ENCODE results near the gene NR2E1.

NR2E1 gene

DNA sequence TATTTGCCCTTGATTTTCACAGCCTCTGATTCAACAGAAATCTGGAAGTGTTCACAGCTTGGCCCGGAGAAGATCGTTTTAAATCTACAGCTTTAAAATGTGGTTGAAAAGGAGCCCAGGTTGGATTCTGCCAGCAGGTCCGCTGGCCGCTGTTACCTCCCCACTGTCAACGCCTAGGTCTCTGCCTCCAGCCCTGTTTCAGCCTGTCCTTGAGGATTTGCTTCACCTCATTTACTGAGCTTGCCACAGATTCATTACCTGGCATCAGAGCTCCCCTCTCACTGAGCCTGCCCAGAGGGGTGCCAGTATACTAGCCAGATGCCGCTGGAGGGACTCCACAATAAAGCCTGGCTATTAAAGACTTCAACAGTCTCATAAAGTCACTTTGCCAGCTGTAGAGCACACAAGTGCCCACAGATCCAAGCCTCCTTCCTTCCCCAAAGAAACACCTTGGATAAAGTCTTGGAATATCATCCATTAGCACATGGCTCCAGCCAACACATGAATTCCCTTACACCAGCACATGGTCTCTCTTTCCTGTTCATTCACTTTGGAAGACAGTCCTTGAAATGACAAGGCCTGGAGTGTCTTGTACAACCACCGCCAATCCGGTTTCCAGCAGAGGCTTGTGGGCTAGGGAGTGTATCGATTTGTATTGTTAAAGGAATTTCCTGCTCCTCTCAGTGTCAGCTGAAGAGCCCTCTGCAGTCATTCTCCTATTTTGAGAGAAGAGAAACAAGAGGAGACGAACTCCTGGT is 9.5 kb upstream of the NR2E1 start:
- H3K4me1 ChIP-seq: peaks cover 7 to 14% (median 12%) of the 10 kb centered on the region in 4 donors
- H3K4me3 ChIP-seq: no peak overlapping the region
- H3K9me3 ChIP-seq: no peaks in the 10 kb centered on the region
- H3K27ac ChIP-seq: no peak overlapping the region
- intact Hi-C loops (cut with DNase I; ENCODE audit: low total_unique reads): no loop called here
- no peaks in the 10 kb centered on the region for H3K36me3 ChIP-seq
- DNase-seq: no peak
- H3K27me3 ChIP-seq: peaks cover 3 to 80% of the 10 kb centered on the region in 2 donors
- TF ChIP-seq, protein P1, sequence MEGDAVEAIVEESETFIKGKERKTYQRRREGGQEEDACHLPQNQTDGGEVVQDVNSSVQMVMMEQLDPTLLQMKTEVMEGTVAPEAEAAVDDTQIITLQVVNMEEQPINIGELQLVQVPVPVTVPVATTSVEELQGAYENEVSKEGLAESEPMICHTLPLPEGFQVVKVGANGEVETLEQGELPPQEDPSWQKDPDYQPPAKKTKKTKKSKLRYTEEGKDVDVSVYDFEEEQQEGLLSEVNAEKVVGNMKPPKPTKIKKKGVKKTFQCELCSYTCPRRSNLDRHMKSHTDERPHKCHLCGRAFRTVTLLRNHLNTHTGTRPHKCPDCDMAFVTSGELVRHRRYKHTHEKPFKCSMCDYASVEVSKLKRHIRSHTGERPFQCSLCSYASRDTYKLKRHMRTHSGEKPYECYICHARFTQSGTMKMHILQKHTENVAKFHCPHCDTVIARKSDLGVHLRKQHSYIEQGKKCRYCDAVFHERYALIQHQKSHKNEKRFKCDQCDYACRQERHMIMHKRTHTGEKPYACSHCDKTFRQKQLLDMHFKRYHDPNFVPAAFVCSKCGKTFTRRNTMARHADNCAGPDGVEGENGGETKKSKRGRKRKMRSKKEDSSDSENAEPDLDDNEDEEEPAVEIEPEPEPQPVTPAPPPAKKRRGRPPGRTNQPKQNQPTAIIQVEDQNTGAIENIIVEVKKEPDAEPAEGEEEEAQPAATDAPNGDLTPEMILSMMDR (IDR thresholded peaks at IDR 0.05): no peak

DNA sequence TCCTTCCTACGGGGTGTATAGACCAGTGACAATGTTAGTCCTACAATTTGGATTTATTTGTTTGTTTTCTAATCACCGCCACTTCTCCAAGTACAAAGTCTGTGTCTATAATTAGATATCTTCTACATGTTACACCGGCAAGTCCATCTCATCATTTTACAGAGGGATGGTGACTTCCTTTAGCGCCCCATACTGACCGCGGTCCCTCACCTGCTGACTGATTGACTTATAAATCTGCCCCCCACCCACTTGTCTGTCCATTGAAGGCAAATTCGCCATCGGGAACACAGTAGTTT is 8.9 kb upstream of the NR2E1 start:
- no peaks in the 10 kb centered on the region for H3K9me3 ChIP-seq
- intact Hi-C loops (cut with DNase I; ENCODE audit: low total_unique reads): no loop called here
- peaks cover 3 to 80% of the 10 kb centered on the region in 2 donors for H3K27me3 ChIP-seq
- TF ChIP-seq, protein P1 (IDR thresholded peaks at IDR 0.05): no peak
- H3K4me1 ChIP-seq: peaks cover 7 to 14% (median 12%) of the 10 kb centered on the region in 4 donors
- H3K36me3 ChIP-seq: no peaks in the 10 kb centered on the region
- no peak overlapping the region for H3K27ac ChIP-seq
- no peak overlapping the region for H3K4me3 ChIP-seq
- DNase-seq: no peak

DNA sequence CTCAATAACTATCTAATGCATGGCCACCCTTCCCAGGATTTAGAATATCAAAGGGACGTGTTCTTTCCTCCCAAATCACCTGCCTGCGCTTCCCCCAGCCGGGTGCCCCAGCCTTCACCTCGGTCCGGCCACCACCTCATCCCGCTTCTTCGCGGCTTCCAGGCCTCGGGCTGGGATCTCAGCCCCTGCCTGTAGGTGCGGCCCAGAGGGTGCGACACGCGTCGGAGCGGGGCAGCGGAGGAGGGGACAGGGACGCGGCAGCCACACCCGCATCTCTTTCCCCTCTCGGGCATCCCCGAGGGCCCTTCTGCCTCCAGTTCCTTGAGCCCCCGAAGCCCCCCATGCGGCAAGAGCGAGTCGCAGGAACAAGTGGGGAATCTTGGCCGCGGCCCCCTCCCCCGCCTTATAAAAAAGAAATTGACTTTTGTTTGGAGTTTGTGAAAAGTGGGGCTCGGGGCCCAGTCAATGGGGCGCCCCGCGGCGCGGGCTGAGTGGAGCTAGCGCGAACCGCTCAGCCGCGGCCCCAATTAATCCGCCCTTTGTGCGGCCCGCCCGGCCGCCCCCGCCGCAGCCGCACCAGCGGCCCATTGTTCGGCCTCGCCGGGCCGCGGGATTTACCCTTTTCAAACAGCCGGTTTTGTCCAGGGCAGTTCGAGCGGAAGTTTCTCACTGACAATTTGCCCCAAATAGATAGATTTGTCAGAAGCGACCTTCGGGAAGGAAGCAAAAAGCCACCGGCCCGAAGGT is 8.4 kb upstream of the NR2E1 start:
- no peak for DNase-seq
- no peaks in the 10 kb centered on the region for H3K36me3 ChIP-seq
- intact Hi-C loops (cut with DNase I; ENCODE audit: low total_unique reads): no loop called here
- TF ChIP-seq, protein P1 (IDR thresholded peaks at IDR 0.05): no peak
- H3K4me3 ChIP-seq: peak overlapping the region; percentile 2 to 19
- peaks cover 3 to 83% of the 10 kb centered on the region in 2 donors for H3K27me3 ChIP-seq
- peaks cover 7 to 14% (median 12%) of the 10 kb centered on the region in 4 donors for H3K4me1 ChIP-seq
- no peak overlapping the region for H3K27ac ChIP-seq
- H3K9me3 ChIP-seq: no peaks in the 10 kb centered on the region

DNA sequence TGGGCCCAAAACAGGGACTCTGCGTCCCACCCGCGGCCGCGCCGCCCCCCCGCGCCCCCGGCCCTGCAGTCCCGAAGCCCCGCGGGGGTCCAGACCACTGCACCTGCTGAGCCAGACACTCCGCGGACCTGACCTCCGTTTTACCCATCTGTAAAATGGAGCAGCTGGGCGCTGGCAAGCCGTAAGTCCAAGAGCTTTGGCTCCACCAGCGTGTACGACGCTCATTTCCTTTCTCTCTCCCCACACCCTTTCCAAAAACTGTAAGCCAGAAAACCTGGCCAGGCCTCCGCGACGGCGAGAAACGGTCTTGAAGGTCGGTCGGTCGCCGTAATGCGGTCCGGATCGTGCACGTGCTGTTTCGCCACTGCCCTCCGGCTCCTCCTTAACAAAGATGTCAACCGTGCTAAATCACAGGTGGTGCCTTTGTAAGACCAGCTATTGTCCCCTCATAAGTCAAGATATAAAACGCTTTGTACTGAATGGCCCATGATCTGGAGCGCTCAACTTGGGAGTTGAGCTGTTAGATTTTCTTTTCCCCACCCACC is 7.8 kb upstream of the NR2E1 start:
- H3K27ac ChIP-seq: no peak overlapping the region
- no peaks in the 10 kb centered on the region for H3K36me3 ChIP-seq
- no peaks in the 10 kb centered on the region for H3K9me3 ChIP-seq
- peaks cover 3 to 90% of the 10 kb centered on the region in 2 donors for H3K27me3 ChIP-seq
- peak overlapping the region; percentile 2 to 19 for H3K4me3 ChIP-seq
- TF ChIP-seq, protein P1 (IDR thresholded peaks at IDR 0.05): no peak
- peaks cover 7 to 14% (median 12%) of the 10 kb centered on the region in 4 donors for H3K4me1 ChIP-seq
- DNase-seq: no peak
- intact Hi-C loops (cut with DNase I; ENCODE audit: low total_unique reads): no loop called here

DNA sequence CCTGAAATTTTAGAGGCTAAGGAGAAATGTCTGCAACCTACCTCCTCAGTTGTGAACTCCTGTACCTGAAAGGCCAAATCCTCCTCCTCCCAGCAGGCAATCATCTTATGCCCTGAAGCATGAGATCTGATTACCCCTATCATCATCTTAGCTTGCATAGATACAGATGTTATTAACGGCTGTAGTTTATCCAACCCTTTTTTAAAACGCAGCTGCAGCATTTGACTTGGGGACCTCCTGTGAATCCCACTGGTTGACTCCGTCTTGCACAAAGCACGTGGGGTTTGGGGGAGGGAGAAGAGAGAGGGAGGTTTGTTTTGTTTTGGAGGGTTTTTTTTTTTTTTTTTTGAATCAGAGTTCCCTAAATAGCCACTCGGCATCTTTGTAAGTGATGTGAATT is 5.8 kb upstream of the NR2E1 start:
- no peak overlapping the region for H3K4me3 ChIP-seq
- peaks cover 7 to 30% (median 19%) of the 10 kb centered on the region in 4 donors for H3K4me1 ChIP-seq
- no peak overlapping the region for H3K27ac ChIP-seq
- intact Hi-C loops (cut with DNase I; ENCODE audit: low total_unique reads): no loop called here
- DNase-seq: no peak
- TF ChIP-seq, protein P1 (IDR thresholded peaks at IDR 0.05): no peak
- H3K36me3 ChIP-seq: no peaks in the 10 kb centered on the region
- H3K27me3 ChIP-seq: peaks cover 3 to 97% of the 10 kb centered on the region in 2 donors
- no peaks in the 10 kb centered on the region for H3K9me3 ChIP-seq

Measured in tibial artery (tissue), 4 donors.